Measurements from ENCODE around the gene IRF1.

GRCh38 chr5:132474131-132474723, 16.3 kb downstream of the IRF1 start:
- TF ChIP-seq CTCF (IDR thresholded peaks at IDR 0.05) (no peak), POLR2A (IDR thresholded peaks at IDR 0.05) (no peak)
